ENCODE measurements around the gene TOB1. TPM values are rescaled to one million over a fixed set of nuclear protein-coding genes. Genes with fewer than 3 reads are reported as not detected.

Gene TOB1
- total and polyA plus RNA-seq, 12 donors, result 22.4 to 332 (median 62.7) TPM

- no peak for DNase-seq
- 0 to 19% (median 9%) methylated on average over 1 of the region's 1 CpG for WGBS, 4 donors
- intact Hi-C loops (cut with DNase I), result no loop called here
- H3K4me1 ChIP-seq (replicated peaks in 1 of 2), result peaks cover 11 to 38% of the 10 kb centered on the region in 2 donors
- peaks cover 0 to 12% of the 10 kb centered on the region in 2 donors for H3K36me3 ChIP-seq (replicated peaks in 1 of 2)
- H3K27ac ChIP-seq, result peak overlapping the region; percentile 94 to 100 (median 100)
- no peaks in the 10 kb centered on the region for H3K27me3 ChIP-seq
- TF ChIP-seq CTCF (IDR thresholded peaks at IDR 0.05), result no peak
- TF ChIP-seq POLR2A (IDR thresholded peaks at IDR 0.05), result no peak
- peak overlapping the region; percentile 2 to 87 (median 80) for H3K4me3 ChIP-seq
- H3K9me3 ChIP-seq (replicated peaks in 1 of 3), result no peaks in the 10 kb centered on the region
These were observed 1.9 kb upstream of the TOB1 start for GRCh38 chr17:50868140-50868438.

GRCh38 chr17:50867363-50868139 is 1.4 kb upstream of the TOB1 start:
- 0 to 1% (median 1%) methylated on average over 35 of the region's 35 CpGs for WGBS, 4 donors
- Histone ChIP-seq H3K9me3 (replicated peaks in 1 of 3) (no peaks in the 10 kb centered on the region), H3K4me3 (peak overlapping the region; percentile 34 to 87 (median 80)), H3K27ac (peak overlapping the region; percentile 94 to 100 (median 100)), H3K36me3 (replicated peaks in 1 of 2) (peaks cover 0 to 17% of the 10 kb centered on the region in 2 donors), H3K27me3 (no peaks in the 10 kb centered on the region), H3K4me1 (replicated peaks in 1 of 2) (peaks cover 11 to 38% of the 10 kb centered on the region in 2 donors)
- peak; percentile 85 to 92 for TF ChIP-seq POLR2A (IDR thresholded peaks at IDR 0.05)
- TF ChIP-seq CTCF (IDR thresholded peaks at IDR 0.05), result no peak
- intact Hi-C loops (cut with DNase I), result no loop called here
- peak; percentile 97 to 99 (median 98) for DNase-seq

GRCh38 chr17:50866950-50867362 is 802 bp upstream of the TOB1 start:
- H3K4me3 ChIP-seq, result peak overlapping the region; percentile 1 to 87 (median 56)
- H3K9me3 ChIP-seq (replicated peaks in 1 of 3), result no peaks in the 10 kb centered on the region
- peaks cover 0 to 22% of the 10 kb centered on the region in 2 donors for H3K36me3 ChIP-seq (replicated peaks in 1 of 2)
- H3K4me1 ChIP-seq (replicated peaks in 1 of 2), result peaks cover 11 to 39% of the 10 kb centered on the region in 2 donors
- H3K27me3 ChIP-seq, result no peaks in the 10 kb centered on the region
- intact Hi-C loops (cut with DNase I), result no loop called here
- TF ChIP-seq POLR2A (IDR thresholded peaks at IDR 0.05) (no peak), CTCF (IDR thresholded peaks at IDR 0.05) (peak in 1 of 6 experiments; percentile 12)
- DNase-seq, result peak in 5 of 7 donors; percentile 75 to 89 (median 82)
- WGBS, 4 donors, result 0 to 1% (median 0%) methylated on average over 9 to 28 of the region's 28 CpGs
- peak overlapping the region; percentile 94 to 100 (median 100) for H3K27ac ChIP-seq

- DNase-seq, result no peak
- Histone ChIP-seq H3K36me3 (replicated peaks in 1 of 2) (peaks cover 0 to 22% of the 10 kb centered on the region in 2 donors), H3K27ac (peak overlapping the region; percentile 97 to 100 (median 99)), H3K27me3 (no peaks in the 10 kb centered on the region), H3K9me3 (replicated peaks in 1 of 3) (no peaks in the 10 kb centered on the region), H3K4me3 (peak overlapping the region; percentile 64 to 96 (median 90)), H3K4me1 (replicated peaks in 1 of 2) (peaks cover 11 to 50% of the 10 kb centered on the region in 2 donors)
- TF ChIP-seq CTCF (IDR thresholded peaks at IDR 0.05) (no peak), POLR2A (IDR thresholded peaks at IDR 0.05) (no peak)
- WGBS, 4 donors, result 0 to 1% methylated on average over 50 to 53 of the region's 53 CpGs; no CpG with 5 or more reads in 2 of the 4 donors
- intact Hi-C loops (cut with DNase I), result no loop called here
These were observed 290 bp downstream of the TOB1 start for GRCh38 chr17:50865868-50866260.
